ENCODE data around the gene DLK2.

DLK2 gene

DNA sequence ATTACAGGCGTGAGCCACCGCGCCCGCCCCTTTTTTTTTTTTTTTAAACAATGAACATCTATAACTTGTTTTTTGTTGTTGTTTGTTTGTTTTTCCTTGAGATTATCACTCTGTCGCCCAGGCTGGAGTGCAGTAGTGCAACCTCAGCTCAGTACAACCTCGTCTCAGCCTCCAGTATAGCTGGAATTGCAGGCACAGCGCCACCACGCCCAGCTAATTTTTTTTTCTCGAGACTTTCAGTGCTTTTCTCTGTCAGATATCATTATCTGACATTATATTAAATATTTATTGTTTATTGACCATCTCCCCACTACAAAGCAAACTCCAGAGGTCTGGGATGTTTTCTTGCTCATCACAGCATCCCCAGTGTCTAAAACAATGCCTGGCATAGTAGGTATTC lies 2.3 kb upstream of the DLK2 start:
- FAIRE-seq = no peak
- DNase-seq (ENCODE audit: extremely low spot score, insufficient read length, low read depth) = no peak

DNA sequence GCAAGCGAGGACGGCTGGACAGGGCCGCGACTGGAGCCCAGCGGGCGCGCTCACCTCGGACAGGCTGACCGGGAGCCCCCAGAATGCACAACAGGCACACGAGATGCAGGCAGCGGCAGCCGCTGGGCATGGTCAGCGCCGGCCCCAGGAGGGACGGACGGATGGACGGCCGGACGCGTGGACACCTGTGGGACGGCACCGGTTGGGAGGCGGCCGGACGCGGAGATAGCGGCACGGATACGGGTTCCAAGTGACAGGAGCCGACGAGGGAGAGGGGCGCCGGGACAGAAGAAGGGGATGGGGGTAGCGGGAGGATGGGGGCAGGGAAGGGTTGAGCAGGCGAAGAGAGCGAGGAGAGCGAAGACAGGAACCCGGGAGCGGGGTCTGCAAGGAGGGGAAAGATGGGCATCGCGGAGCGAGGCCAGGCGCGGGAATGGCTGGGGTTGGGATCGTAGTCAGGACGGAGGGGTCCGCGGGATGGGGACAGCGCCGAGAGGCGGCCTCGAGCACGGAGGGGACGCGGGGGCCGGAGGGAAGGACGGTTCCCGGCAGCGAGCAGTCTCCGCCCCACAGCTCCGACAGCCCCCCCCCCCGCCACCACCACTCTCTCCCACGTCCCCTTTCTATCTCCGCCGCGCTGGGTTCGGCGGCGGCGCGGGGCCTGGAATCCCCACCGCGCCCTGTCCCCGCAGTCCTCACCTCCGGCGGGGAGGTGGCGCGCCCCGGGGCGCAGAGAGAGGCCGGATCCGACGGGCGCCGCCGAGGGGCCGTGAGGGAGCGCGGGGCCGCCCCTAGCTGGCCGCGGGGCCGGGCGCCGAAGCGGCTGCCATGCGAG lies 435 bp downstream of the DLK2 start:
- no peak for FAIRE-seq
- peak; percentile 71 for DNase-seq (ENCODE audit: extremely low spot score, insufficient read length, low read depth)

DNA sequence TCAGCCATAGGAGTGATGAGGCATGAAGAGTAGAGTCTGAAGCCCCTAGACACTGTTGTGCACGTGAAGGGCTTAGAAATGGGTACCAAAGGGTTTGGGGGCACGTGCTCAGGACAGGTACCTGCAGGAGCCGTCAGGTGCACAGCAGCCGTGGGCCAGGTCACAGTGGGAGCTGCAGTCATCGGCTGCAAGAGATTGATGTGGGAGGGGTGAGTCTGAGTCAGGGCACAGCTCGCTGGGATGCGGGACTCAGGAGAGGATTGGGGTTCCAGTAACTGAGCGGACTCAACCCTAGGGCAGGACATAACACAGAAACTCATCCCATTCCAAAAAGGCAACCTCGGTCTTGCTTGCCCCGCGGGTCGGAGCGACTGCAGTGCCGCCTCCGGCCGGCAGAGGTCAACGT lies 1.1 kb downstream of the DLK2 start:
- FAIRE-seq (peak; percentile 90), DNase-seq (ENCODE audit: extremely low spot score, insufficient read length, low read depth) (no peak)

- no peak for FAIRE-seq
- no peak for DNase-seq (ENCODE audit: extremely low spot score, insufficient read length, low read depth)
Observed at GRCh38 chr6:43453831-43454230, 1.5 kb downstream of the DLK2 start.

- DNase-seq (ENCODE audit: extremely low spot score, insufficient read length, low read depth) (no peak), FAIRE-seq (no peak)
Observed at GRCh38 chr6:43452896-43453295, 2.5 kb downstream of the DLK2 start.

GRCh38 chr6:43451939-43452338 lies 3.4 kb downstream of the DLK2 start:
- no peak for DNase-seq (ENCODE audit: extremely low spot score, insufficient read length, low read depth)
- no peak for FAIRE-seq

GRCh38 chr6:43451348-43451747 lies 4.0 kb downstream of the DLK2 start:
- DNase-seq (ENCODE audit: extremely low spot score, insufficient read length, low read depth) = no peak
- no peak for FAIRE-seq

GRCh38 chr6:43450699-43451131 lies 4.6 kb downstream of the DLK2 start:
- DNase-seq (ENCODE audit: extremely low spot score, insufficient read length, low read depth) = no peak
- FAIRE-seq = no peak

DNA sequence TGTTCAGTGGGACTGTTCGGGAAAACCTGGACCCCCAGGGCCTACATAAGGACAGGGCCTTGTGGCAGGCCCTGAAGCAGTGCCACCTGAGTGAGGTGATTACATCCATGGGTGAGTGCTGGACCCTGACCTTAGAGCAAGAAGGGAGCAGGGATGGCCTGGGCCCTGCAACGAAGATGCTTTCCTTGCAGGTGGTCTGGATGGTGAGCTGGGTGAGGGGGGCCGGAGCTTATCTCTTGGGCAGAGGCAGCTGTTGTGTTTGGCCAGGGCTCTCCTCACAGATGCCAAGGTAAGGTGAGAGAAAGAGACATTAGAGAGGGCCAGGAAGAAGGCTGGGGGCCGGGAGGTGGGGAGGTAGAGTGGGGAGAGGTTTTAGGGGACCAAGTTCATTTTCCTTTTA lies 6.4 kb downstream of the DLK2 start:
- FAIRE-seq = no peak
- DNase-seq (ENCODE audit: extremely low spot score, insufficient read length, low read depth) = no peak

- DNase-seq (ENCODE audit: extremely low spot score, insufficient read length, low read depth) (no peak), FAIRE-seq (no peak)
Observed at GRCh38 chr6:43447604-43448003, 7.7 kb downstream of the DLK2 start.

- no peak for FAIRE-seq
Observed at GRCh38 chr6:43445576-43445975, 9.8 kb downstream of the DLK2 start.

DNA sequence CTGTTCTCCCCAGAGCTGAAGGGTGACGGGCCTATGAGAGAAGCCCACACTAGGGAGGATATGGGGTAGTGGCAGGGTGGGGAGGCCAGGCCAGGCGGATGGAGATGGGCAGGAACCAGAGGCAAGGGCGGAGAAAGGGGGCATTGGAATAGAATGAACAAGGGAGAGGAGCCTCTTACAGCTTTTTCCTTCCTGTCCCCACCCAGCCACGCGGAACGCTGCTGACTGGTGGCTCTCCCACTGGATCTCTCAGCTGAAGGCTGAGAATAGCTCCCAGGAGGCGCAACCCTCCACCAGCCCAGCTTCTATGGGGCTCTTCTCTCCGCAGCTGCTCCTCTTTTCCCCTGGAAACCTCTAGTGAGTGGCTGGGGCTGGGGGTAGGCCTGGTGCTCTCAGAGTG lies 10.8 kb downstream of the DLK2 start:
- no peak for DNase-seq (ENCODE audit: extremely low spot score, insufficient read length, low read depth)
- FAIRE-seq = no peak

More at GRCh38 chr6:43445576-43445975, 9.8 kb downstream of the DLK2 start:
- no peak for DNase-seq (ENCODE audit: extremely low spot score, insufficient read length, low read depth)

DNA sequence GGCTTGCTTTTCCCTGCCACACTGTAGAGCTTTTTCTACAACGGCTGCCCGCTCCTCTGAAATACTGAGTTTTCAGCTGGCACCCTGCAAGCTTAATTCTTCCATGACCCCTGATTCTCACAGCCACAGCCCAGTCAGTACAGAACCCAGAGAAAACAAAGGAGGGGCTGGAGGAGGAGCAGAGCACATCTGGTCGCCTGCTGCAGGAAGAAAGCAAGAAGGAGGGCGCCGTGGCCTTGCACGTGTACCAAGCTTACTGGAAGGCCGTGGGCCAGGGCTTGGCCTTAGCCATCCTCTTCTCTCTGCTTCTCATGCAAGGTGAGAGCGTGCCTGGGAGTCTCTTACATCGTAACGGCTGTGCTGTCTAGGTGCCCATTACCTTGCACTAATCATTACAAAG lies 11.3 kb downstream of the DLK2 start:
- no peak for FAIRE-seq
- DNase-seq (ENCODE audit: extremely low spot score, insufficient read length, low read depth) = no peak

DNA sequence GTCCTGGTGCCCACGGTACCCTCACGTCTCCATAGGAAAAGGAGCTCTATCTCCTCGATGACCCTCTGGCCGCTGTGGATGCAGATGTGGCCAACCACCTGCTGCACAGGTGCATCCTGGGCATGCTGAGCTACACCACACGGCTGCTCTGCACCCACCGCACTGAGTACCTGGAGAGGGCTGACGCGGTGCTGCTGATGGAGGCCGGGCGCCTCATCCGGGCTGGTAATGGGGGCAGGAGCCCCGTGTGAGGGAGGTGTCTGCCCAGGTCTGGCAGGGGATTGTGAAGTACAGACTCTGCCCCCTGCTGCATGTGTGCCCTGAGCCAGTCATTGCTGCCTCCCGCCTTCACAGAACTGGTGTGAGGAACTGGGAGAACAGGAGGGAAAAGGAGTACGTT lies 12.4 kb downstream of the DLK2 start:
- DNase-seq (ENCODE audit: extremely low spot score, insufficient read length, low read depth) = no peak
- no peak for FAIRE-seq

DNA sequence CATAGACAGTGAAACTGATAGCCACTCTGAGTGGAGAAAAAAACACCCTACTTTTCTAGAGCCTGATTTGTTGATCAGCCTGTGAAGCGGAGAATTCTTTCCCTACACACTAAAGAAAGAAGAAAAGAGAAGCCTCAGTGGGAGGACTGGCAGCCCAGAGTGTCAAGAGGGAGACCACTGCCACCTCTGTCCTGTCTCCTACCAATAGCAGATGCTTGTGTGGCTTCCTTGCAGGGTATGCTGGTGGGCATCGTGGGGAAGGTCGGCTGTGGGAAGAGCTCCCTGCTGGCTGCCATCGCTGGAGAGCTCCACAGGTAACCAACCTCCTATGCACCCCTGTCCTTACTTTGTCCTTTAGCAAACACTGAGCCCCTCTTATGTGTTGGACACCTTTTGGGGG lies 17.6 kb downstream of the DLK2 start:
- FAIRE-seq = no peak
- no peak for DNase-seq (ENCODE audit: extremely low spot score, insufficient read length, low read depth)

GRCh38 chr6:43436577-43437282 lies 18.6 kb downstream of the DLK2 start:
- FAIRE-seq (no peak), DNase-seq (ENCODE audit: extremely low spot score, insufficient read length, low read depth) (no peak)

GRCh38 chr6:43435682-43436437 lies 19.5 kb downstream of the DLK2 start:
- FAIRE-seq (no peak), DNase-seq (ENCODE audit: extremely low spot score, insufficient read length, low read depth) (no peak)

DNA sequence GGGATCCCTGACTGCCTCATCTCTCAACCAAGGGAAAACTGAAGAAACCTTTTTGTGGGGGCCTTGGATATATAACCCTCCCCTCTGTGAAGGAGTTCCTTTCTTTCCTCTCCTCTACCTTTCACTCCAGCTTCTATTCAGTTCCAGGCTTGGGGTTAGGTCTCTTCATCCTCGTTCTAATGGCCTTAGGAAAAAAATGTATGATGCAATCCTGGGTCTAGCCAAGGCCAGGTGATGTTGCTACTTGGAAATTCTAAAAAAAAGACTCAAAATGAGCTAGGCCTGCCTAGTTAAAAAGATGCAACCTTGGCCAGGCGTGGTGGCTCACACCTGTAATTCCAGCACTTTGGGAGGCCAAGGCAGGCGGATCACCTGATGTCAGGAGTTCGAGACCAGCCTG lies 20.4 kb downstream of the DLK2 start:
- FAIRE-seq = no peak
- DNase-seq (ENCODE audit: extremely low spot score, insufficient read length, low read depth) = no peak

- no peak for DNase-seq (ENCODE audit: extremely low spot score, insufficient read length, low read depth)
- no peak for FAIRE-seq
Observed at GRCh38 chr6:43434001-43434840, 21.1 kb downstream of the DLK2 start.

- FAIRE-seq = no peak
- no peak for DNase-seq (ENCODE audit: extremely low spot score, insufficient read length, low read depth)
Observed at GRCh38 chr6:43433148-43433547, 22.2 kb downstream of the DLK2 start.
